Common myeloid progenitor, CD34-positive (primary cell): ENCODE measurements around the gene NKAPD1.
"Not testable (repeated sequence)": the region's sequence is repeated elsewhere in the genome, so short reads cannot be mapped to it uniquely, and the experiment has no call there.

Experiments used
- CTCF ChIA-PET: fragments of 350-600 bp; sonication (Branson Sonifier 250); formaldehyde crosslinking; loops from one replicate; lab custom pipeline; 2021; ENCODE audit warnings: antibody characterized with exemption; lab: Charles Lee
- POLR2A ChIA-PET: fragments of 350-600 bp; sonication (Branson Sonifier 250); formaldehyde crosslinking; loops from one replicate; lab custom pipeline; 2021; ENCODE audit warnings: antibody characterized with exemption; lab: Charles Lee
- DNase-seq, 3 donors: peaks; one replicate each; pipeline versions ENCODE4 v3.0.0 to v3.0.0-alpha.2; 2013
- H3K27ac ChIP-seq, 2 experiments: 1 replicate in 1 of 2; 2 replicates in 1 of 2; pipeline ENCODE4 v1.7.0; 2013; ENCODE audit warnings: inconsistent platforms in 2 of 2, low read length in 2 of 2, mild to moderate bottlenecking in 2 of 2, low read depth in 1 of 2, moderate library complexity in 1 of 2; ENCODE audit not compliant: severe bottlenecking in 2 of 2, insufficient read depth in 1 of 2, poor library complexity in 1 of 2
- H3K27me3 ChIP-seq, 5 experiments: replicated peaks in 2 of 5; 1 replicate in 3 of 5; 2 replicates in 2 of 5; pipeline versions ENCODE4 v1.6.1 to v1.7.0; 2013; ENCODE audit warnings: low read length in 4 of 5, mild to moderate bottlenecking in 2 of 5, moderate library complexity in 2 of 5, inconsistent platforms in 1 of 5; ENCODE audit not compliant: insufficient read depth in 5 of 5, control insufficient read depth in 4 of 5
- H3K36me3 ChIP-seq, 4 experiments: 1 replicate in 2 of 4; 2 replicates in 2 of 4; pipeline versions ENCODE4 v1.6.1 to v1.7.0; 2013; ENCODE audit warnings: low read length in 3 of 4, control low read depth in 1 of 4, mild to moderate bottlenecking in 1 of 4; ENCODE audit not compliant: control insufficient read depth in 4 of 4, insufficient read depth in 4 of 4
- H3K4me1 ChIP-seq, 4 experiments: 1 replicate in 3 of 4; 2 replicates in 1 of 4; pipeline versions ENCODE4 v1.6.1 to v1.7.1; 2013; ENCODE audit warnings: low read length in 3 of 4, mild to moderate bottlenecking in 3 of 4, control low read depth in 1 of 4, inconsistent platforms in 1 of 4, moderate library complexity in 1 of 4; ENCODE audit not compliant: control insufficient read depth in 4 of 4, insufficient read depth in 4 of 4; ENCODE audit errors: control extremely low read depth in 1 of 4
- H3K4me3 ChIP-seq, 7 experiments: 1 replicate in 4 of 7; 2 replicates in 3 of 7; pipeline versions ENCODE4 v1.5.1 to v1.7.0; 2013; ENCODE audit warnings: mild to moderate bottlenecking in 7 of 7, low read length in 6 of 7, moderate library complexity in 6 of 7, inconsistent platforms in 2 of 7, low read depth in 2 of 7, control low read depth in 1 of 7; ENCODE audit not compliant: insufficient read depth in 4 of 7, control insufficient read depth in 1 of 7; ENCODE audit errors: extremely low read depth in 1 of 7
- H3K9me3 ChIP-seq, 5 experiments: 1 replicate in 4 of 5; 2 replicates in 1 of 5; pipeline versions ENCODE4 v1.6.1 to v1.7.1; 2013; ENCODE audit warnings: low read length in 4 of 5, mild to moderate bottlenecking in 2 of 5, inconsistent platforms in 1 of 5, low read depth in 1 of 5, moderate library complexity in 1 of 5; ENCODE audit not compliant: control insufficient read depth in 4 of 5, insufficient read depth in 2 of 5; ENCODE audit errors: control extremely low read depth in 1 of 5
- WGBS: methylation state at CpG from one replicate; pipeline ENCODE4 v1.1.5; 2013; ENCODE audit not compliant: insufficient coverage; 5-methylcytosine and 5-hydroxymethylcytosine counted together

NKAPD1 gene

GRCh38 chr11:112037527-112037926 lies 36.6 kb upstream of the NKAPD1 start:
- H3K27me3 ChIP-seq: no peaks in the 10 kb centered on the region
- ChIA-PET POLR2A (no interaction called here), CTCF (no interaction called here)
- H3K4me3 ChIP-seq: no peak overlapping the region
- no peak overlapping the region for H3K27ac ChIP-seq
- H3K4me1 ChIP-seq: peaks cover 0 to 8% (median 7%) of the 10 kb centered on the region in 4 experiments
- peaks cover 22 to 55% (median 41%) of the 10 kb centered on the region in 4 experiments for H3K36me3 ChIP-seq
- H3K9me3 ChIP-seq: no peaks in the 10 kb centered on the region
- DNase-seq: no peak

- no peaks in the 10 kb centered on the region for H3K27me3 ChIP-seq
- peaks cover 0 to 15% (median 13%) of the 10 kb centered on the region in 4 experiments for H3K4me1 ChIP-seq
- 93% methylated on average over 3 of the region's 6 CpGs for WGBS
- POLR2A ChIA-PET: no interaction called here
- H3K9me3 ChIP-seq: no peaks in the 10 kb centered on the region
- H3K27ac ChIP-seq: peak overlapping the region; percentile 18 to 35
- CTCF ChIA-PET: interaction anchor here (1.7 kb wide), 1 partner anchor 14 kb away, joined by 4 read pairs; no protein-coding TSS in a partner anchor
- peak overlapping the region in 1 of 7 experiments; percentile 38 for H3K4me3 ChIP-seq
- peaks cover 11 to 56% (median 39%) of the 10 kb centered on the region in 4 experiments for H3K36me3 ChIP-seq
- DNase-seq: peak; percentile 57 to 89 (median 83)
Measured at GRCh38 chr11:112042161-112042960, 31.7 kb upstream of the NKAPD1 start.

- Histone ChIP-seq H3K27ac (peak overlapping the region in 1 of 2 experiments; percentile 27), H3K4me3 (peak overlapping the region in 1 of 7 experiments; percentile 11), H3K9me3 (no peaks in the 10 kb centered on the region), H3K27me3 (no peaks in the 10 kb centered on the region), H3K4me1 (peaks cover 0 to 15% (median 13%) of the 10 kb centered on the region in 4 experiments), H3K36me3 (peaks cover 6 to 51% (median 34%) of the 10 kb centered on the region in 4 experiments)
- CTCF ChIA-PET: interaction anchor here (1.1 to 1.7 kb wide), 2 partner anchors 30 to 39 kb away, joined by 3 to 6 read pairs; partner anchors contain the start of gene PIH1D2
- POLR2A ChIA-PET: no interaction called here
- no CpG with 5 or more reads among the region's 2 CpGs for whole genome bisulfite sequencing
- DNase-seq: no peak
Measured at GRCh38 chr11:112042961-112043304, 31.2 kb upstream of the NKAPD1 start.

GRCh38 chr11:112044961-112045360 lies 29.1 kb upstream of the NKAPD1 start:
- H3K9me3 ChIP-seq: no peaks in the 10 kb centered on the region

GRCh38 chr11:112046647-112047046 lies 27.5 kb upstream of the NKAPD1 start:
- WGBS: 80% methylated on average over 1 of the region's 2 CpGs
- POLR2A ChIA-PET, H3K27ac ChIP-seq, DNase-seq, H3K27me3 ChIP-seq, CTCF ChIA-PET, H3K9me3 ChIP-seq, H3K4me3 ChIP-seq: not testable (repeated sequence)
- peaks cover 0 to 15% (median 13%) of the 10 kb centered on the region in 4 experiments for H3K4me1 ChIP-seq
- H3K36me3 ChIP-seq: peaks cover 3 to 57% (median 28%) of the 10 kb centered on the region in 4 experiments

More at GRCh38 chr11:112044961-112045360, 29.1 kb upstream of the NKAPD1 start:
- H3K27ac ChIP-seq: no peak overlapping the region
- 97% methylated on average over 4 of the region's 4 CpGs for WGBS
- no peak for DNase-seq
- CTCF ChIA-PET: interaction anchor here (0.6 to 1.7 kb wide), 3 partner anchors 28 to 71 kb away, joined by 3 to 6 read pairs (median 3); partner anchors contain the start of genes PIH1D2, SDHD and TIMM8B
- POLR2A ChIA-PET: no interaction called here
- peaks cover 0 to 15% (median 13%) of the 10 kb centered on the region in 4 experiments for H3K4me1 ChIP-seq
- no peaks in the 10 kb centered on the region for H3K27me3 ChIP-seq
- H3K4me3 ChIP-seq: no peak overlapping the region
- peaks cover 2 to 49% (median 29%) of the 10 kb centered on the region in 4 experiments for H3K36me3 ChIP-seq

GRCh38 chr11:112048256-112048655 lies 25.8 kb upstream of the NKAPD1 start:
- not testable (repeated sequence) for H3K4me3 ChIP-seq, H3K27me3 ChIP-seq, DNase-seq, H3K9me3 ChIP-seq, H3K27ac ChIP-seq, H3K4me1 ChIP-seq
- peaks cover 6 to 67% (median 40%) of the 10 kb centered on the region in 4 experiments for H3K36me3 ChIP-seq
- POLR2A ChIA-PET: interaction anchor here (0.7 to 1.2 kb wide), 2 partner anchors 8 to 10 kb away, joined by 3 to 5 read pairs; no protein-coding TSS in a partner anchor
- WGBS: no CpG with 5 or more reads among the region's 3 CpGs
- CTCF ChIA-PET: interaction anchor here (0.6 kb wide), 1 partner anchor 225 kb away, joined by 3 read pairs; no protein-coding TSS in a partner anchor

- 50% methylated on average over 2 of the region's 2 CpGs for WGBS
- CTCF ChIA-PET: no interaction called here
- no peaks in the 10 kb centered on the region for H3K9me3 ChIP-seq
- H3K4me3 ChIP-seq: no peak overlapping the region
- no peak for DNase-seq
- no peaks in the 10 kb centered on the region for H3K27me3 ChIP-seq
- H3K36me3 ChIP-seq: peaks cover 8 to 63% (median 41%) of the 10 kb centered on the region in 4 experiments
- no peaks in the 10 kb centered on the region for H3K4me1 ChIP-seq
- POLR2A ChIA-PET: no interaction called here
- H3K27ac ChIP-seq: no peak overlapping the region
Measured at GRCh38 chr11:112049777-112050176, 24.3 kb upstream of the NKAPD1 start.
